HG02885 (cell line): ENCODE results near the gene GABRB1.
A peak's percentile ranks its signal among the peaks of the same experiment; 100 is the strongest.

Source experiments
- ATAC-seq: cut with Tn5 transposase; IDR thresholded peaks from one replicate; pipeline ENCODE4 v1.9.1; 2021; ENCODE audit warnings: mild to moderate bottlenecking; ENCODE audit not compliant: unreplicated experiment, poor library complexity

Gene GABRB1

DNA sequence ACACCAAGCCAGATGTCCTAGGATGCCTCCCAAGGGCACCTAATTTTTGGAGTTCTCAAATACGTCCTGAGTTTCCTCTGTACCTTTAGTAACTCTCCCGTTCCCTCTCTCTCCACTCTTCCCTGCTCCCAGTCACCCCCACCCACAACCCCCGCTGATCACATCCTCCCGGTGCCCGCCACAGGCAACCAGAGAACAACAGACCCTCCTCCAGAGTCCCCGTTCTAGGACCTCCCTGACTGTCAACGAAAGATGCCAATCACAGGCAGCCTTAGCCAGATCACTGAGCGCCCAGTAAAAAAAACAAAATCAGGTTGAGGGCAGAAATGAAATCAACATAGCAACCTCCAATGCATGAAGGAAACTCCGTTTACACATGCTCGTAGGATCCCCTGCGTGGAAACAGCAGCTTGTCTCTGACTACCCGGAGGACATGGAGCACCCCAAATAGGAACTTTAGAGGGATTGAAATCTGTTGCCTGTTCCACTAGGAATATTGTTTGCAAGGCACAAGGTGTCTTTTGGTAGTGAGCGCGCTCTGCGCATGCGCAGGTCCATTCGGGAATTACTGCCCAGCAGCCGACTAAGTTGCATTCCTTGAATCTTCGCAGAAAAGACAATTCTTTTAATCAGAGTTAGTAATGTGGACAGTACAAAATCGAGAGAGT lies at the start of gene GABRB1:
Gene GABRB1, plus strand, starts transcription at position 557 of the 668 bp plus-strand sequence.
- peak; percentile 4 for ATAC-seq

DNA sequence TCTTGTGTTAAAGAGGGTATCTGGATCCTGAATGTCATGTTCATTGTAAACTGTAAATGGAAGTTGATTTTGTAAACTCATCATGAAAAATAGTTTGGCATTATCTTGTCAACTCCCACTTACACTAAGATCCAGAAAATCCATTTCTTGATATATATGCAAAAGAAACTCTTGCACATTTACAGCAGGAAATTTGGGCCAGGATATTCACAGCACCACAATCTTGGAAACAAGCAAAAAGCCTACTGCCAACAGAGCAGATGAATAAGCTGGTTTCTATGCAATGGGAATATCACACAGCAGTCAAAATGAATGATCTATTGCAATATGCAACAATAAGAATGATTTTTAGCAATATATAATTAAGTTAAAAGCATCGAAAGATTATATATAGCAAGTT lies 46.6 kb upstream of the GABRB1 start:
- ATAC-seq = no peak

DNA sequence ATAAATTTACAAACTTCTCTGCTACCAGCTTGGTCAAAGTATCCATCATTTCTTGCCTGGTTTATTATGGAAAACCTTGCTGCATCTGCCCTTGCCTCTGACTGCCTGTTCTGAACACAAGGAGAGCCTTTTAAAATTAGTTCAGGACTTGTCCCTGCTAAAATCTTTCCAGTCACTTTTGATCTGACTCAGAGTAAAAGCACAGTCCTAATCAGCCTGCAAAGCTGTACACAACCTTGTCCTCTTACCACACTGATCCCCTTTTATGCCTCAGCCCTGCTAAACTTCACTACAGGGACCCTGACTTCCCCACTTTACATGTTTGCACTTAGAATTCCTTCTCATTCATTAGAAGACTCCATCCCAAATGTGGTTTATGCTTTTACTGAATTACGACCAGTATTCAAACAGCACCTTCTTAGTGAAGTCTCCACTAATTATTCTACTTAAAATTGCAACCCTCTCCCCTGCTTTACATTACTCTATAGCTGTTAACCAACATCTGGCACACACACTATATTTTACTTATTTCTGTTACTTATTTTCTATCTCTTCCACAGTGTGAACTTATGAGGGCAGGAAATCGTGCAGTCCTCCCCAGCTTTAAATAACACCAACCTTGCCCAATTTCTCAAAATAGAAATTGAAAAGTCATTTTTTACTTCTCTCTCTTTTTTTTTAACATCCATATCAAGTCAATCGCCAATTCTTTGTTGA lies 44.3 kb upstream of the GABRB1 start:
- ATAC-seq = no peak

DNA sequence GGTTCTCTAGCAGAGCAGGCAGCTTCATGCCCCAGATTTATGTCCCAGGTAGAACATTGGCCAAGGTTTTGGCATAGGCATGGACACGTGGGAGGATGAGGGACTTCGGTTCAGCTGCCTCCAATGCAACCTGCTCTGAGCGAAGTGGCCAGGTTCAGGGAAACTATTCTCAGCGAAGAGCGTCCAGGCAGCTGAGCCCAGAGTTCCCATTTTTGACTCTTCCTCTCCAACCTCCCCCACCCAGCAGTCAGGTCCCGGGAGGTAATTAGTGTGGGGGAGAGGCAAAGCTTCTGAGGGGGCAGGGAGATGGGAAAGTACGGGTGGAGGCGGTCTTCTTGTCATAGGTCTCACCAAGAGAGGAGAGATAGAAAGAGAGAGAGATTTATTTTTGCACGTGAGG lies 39.0 kb upstream of the GABRB1 start:
- ATAC-seq = no peak

DNA sequence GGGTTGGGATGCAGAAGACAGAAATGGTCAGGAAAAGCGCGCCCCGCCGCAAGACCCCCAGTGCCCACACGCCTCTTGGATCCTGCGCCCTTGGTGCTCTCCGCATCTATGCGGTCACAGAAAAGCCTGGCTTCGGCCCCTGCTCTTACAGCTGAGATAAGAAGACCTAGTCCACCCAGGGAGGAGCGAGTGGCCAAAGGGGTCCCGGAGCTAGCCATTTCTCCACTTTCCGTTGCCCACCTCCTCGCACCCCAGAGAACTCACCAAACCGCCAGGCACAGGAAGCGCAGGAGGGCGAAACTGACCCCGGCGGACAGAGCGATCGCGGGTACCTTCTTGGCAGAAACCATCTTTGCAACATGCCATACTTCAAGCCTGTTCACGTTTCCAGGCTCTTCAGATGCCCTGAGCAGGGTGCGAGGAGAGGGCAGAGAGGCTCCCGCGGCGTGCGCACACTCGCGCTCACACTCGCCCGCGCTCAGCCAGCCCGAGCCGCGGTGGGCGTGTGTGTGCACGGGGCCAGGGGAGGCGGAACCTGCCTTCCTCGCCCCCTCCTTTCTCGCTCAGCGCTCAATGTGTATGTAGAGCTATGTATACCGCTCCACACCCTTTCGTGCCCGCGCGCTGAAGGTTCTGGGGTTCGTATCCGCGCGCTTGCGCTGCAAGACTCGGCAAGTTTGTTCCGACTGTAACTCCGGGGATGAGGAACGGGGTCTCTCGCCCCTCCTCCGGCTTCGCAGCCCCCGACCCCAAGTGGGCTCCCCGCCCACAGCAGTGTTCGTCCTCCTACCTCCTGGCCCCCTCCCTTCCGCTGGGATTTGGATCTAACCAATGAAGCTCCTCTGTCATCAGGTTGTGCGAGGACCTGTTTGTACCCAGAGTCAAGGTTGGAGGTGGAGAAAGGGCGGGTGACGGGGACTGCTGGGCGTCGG lies 38.0 kb upstream of the GABRB1 start, which contains the start of gene GABRA4:
Gene GABRA4, minus strand, starts transcription at position 507 of the 932 bp plus-strand sequence. Its CDS starts 157 bp downstream, at position 350.
- peak; percentile 36 for ATAC-seq

DNA sequence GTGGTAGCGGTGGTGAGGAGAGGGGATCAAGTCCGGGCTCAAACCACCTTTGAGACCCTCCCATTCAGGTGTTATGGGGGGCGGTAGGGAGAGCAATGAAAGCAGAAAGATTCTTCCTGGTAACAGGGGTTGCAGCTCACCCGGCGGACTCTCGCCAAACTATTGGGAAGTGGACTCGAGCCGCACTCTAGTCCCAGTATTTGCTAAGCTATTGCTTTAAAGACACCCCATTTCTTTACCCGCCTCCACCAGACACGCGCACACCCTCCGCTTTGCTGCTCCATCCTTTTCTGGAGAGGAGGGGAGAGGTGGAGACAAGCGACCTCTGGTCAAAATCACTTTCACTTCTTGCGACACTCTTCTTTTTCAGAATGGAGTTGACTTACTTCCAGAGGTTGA lies 37.4 kb upstream of the GABRB1 start:
- peak; percentile 36 for ATAC-seq

DNA sequence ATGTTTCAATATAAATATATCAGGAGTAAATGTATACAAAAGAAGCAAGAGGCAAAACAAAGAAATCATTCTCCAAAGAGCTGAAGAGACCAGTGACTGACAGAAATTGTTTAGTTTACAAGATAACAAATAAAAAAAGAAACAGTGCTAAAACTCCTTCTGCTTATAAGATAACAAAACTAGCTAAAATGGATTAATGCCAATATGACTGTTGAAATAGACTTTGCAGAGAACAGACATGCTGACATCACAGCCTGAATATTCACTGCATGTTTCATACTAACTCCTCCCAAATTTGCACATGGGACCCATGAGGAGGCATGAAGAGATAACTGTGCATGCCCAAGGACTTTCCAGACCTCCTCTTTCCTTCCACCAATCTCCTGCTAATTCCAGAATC lies 31.8 kb upstream of the GABRB1 start:
- ATAC-seq = no peak

DNA sequence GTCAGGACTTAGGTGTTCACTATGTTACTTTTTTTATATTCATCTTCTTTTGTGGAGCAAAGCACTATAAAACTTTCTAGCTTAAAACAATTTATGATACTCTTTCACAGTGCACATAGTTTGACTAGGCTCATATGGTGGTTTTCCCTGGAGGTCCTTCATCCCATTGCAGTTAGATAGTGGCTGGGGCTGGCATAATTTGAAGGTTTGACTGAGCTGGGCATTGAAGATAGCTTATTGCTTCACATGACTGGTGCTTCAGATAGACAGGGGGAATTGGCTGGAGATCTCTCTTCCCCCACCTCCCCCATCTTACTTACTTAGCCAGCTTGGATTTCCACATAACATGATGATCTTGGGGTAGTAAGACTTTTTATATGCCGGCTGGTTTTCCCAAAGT lies 31.0 kb upstream of the GABRB1 start:
- no peak for ATAC-seq

DNA sequence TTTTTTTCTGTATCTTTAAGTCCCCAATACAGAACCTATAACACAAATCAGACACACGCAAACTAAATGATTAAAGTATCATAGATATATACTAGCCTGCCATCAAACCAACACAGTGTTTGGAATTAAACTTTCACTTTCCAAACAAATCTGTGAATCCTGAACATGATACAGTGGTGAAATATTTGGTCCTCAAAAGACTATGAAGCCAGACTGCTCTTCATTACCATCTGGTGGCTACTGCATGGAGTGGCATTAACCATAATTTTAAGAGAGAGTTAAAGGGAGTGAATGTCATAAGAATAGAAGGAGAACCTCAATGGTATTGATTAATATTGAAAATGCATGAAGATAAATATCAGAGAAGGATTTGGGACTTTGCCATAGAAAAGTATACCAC lies 28.8 kb upstream of the GABRB1 start:
- no peak for ATAC-seq

DNA sequence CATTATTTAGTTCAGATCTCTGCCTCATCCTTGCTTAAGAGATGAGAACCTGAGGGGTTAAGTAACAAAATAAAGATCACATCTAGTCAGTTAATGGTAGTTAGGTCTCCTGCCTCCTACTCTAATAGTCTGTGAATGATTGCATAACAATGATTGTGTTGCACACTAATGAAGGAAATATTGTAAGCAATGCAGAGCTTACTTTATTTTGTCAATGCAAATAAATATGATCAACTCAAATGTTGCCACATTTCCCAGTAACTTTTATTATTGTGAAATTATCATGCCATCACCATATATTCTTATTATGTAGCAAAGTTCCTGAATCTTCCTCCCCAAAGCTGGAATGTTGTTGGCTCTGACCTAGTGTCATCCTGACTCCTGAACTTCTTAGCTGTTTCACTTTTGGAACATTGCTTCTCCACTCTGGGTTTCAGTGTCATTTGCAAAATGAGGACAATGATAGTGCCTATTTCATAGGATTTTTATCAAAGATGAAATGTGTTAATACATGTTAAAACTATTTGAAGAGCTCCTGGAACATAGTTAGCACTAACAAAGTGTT lies 20.9 kb upstream of the GABRB1 start:
- ATAC-seq = no peak

DNA sequence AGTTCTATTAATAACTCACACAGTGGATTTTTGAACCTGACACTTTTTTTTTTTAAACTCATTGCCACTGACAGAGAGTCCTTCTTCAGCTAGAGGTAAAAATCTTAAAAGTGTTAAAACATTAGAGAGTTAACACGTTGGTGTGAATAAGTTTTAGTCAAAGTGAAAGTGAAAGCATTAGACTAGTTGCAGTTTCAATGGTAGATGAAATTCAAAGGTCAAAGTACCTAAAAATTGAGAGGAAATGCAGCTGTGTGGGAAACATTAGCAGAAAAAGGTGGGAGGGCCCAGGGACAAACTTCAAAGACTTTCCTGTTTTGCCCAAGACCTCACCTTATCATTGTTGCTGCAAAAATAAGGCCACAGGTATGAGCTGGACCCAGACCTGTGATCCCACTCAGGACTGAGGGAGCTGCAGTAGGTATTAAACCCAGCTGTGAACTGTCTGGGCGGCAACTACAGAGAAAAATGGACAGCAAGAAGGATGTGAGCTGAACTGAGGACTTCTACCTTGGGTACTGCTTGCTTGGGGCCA lies 20.4 kb upstream of the GABRB1 start:
- peak; percentile 96 for ATAC-seq

DNA sequence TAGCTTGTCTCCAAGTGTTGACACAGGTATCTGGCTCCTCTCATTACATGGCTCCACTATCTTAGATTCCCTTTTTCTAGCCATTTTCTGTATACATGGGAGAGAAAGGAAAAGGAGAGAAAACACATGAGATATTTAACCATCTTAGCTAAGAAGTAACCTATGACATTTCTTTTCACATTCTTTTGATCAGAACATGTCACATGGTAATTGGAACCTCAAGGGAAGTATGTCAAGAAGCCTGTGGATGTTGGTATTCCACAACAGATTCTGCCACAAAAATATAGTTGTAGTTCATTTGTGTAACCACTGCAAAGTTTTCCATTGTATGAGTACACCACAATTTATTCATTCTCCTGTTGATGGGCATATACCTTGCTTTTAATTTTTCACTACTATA lies 18.7 kb upstream of the GABRB1 start:
- no peak for ATAC-seq

DNA sequence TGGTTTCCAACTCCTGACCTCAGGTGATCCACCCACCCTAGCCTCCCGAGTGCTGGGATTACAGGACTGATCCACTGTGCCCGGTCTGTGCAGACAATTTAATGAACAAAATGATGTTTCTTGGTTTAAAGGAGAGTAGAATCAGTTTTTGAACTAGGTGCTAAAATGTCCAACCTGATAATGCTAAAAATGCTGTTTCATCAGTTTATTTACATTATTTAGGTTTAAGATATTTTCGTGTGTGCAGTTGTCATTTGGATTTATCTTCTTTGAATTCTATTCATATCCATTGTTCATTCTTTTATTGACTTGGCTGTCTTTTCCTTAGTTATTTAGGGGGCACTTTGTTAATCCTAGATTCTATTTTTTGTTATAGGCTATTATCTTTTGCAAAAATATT lies 18.0 kb upstream of the GABRB1 start:
- ATAC-seq = no peak

DNA sequence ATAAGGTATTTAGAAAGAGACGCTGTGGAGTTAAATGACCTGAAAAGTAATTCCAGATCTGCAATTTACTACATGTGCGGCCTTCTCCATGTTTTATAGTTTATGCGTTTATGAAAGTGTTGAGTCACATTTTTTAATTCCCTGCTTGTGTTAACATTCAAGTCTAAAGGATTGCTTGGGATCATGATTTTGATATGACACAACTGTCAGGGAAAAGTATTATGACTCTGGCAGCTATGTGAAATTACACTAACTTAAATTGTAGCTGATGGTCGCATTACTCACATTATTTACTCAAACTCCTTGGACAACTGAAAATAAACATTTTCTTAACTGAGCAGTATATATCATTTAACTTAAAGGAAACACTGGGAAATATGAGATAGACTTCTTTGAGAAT lies 14.3 kb upstream of the GABRB1 start:
- no peak for ATAC-seq

DNA sequence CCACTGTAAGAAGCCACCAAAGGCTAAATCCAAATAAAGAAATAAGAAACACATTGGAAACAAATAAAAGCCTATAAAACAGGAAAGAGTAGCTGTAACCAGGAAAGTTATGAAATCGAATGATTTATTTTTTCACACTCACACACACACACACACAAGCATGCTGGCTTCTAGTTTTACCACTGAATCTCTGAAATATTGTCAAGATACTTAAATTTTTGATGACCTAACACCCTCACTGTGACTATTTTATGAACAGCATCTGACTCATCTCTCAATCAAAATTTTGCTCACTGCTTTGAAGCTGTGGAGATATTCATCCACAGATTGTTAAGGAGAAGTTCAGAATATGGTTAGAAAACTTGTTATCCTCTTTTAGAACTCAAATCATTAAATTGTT lies 13.9 kb upstream of the GABRB1 start:
- ATAC-seq = no peak

DNA sequence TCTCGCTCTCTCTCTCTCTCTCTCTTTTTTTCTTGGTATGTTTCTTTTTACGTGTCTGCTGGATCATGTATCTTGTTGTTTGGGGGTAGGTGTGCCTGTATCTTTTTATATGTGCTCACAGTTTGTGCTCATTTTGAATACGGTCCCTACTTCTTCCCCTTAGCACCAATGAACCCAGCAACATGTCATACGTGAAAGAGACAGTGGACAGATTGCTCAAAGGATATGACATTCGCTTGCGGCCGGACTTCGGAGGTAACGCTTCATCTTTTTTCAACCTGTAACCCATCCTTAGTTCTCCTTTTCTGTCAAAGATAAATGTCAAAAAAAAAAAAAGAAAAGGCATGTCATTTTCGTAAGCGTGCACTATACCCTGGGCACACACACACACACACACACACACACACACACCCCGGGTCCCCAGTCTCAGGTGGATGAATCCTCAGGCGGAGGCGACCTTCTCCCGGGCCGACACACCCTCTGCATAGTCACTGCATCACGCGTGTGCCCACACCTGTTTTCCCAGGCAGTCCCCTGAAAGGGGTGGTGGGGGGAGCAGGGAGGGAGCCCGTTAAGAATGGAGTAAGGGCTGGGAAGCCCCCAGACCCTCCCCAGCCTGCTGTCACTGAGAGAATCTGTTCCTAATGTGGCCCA lies 511 bp downstream of the GABRB1 start:
- peak; percentile 34 for ATAC-seq

DNA sequence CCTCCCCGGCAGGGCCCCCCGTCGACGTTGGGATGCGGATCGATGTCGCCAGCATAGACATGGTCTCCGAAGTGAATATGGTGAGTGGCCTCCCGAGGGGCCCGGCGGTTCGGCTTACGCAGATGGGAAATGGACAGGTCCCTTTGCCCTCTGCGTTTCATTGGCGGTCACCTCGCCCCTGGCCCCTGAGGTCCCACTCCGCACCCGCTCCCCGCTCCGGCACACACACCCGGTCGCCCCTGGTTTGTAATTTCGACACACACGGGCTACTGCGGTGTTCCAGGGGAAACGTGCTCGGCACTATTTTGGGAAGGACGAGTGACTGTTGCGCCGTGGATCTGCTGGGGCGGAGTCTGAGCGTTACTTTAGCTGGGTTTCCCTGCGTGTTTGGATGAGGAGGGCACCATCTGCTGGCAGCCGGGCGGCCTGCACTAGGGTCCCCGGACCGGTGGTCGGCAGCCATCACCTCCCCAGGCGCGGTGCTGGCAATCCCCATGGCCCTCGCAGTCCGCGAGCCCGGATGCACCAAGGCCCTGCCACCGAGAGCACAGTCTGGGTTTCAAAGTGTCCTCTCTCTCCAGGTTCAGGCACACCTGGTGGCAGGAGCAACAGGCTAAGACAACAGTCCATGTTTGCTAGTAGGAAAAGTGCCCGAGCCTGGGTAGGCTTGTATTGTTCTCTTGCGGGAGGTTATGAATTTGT lies 1.2 kb downstream of the GABRB1 start:
- ATAC-seq = peak; percentile 94

DNA sequence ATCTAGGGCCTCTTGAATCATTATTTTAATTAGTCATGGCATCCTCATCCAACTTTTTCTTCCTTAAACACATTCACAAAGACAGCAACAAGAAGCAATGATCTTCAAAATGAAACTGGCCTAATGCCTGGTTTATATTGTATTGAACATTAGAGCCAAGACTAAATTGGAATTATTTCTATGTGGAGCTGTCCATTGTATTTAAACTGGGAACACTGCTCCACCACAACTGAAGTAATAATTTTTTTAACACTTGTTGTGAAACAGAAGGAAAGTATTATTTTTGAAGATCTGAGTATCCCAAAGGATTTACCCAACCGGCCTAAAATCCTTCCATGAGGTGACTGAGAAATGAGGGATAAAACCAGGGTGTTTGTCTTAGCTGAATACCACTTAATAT lies 6.9 kb downstream of the GABRB1 start:
- no peak for ATAC-seq

DNA sequence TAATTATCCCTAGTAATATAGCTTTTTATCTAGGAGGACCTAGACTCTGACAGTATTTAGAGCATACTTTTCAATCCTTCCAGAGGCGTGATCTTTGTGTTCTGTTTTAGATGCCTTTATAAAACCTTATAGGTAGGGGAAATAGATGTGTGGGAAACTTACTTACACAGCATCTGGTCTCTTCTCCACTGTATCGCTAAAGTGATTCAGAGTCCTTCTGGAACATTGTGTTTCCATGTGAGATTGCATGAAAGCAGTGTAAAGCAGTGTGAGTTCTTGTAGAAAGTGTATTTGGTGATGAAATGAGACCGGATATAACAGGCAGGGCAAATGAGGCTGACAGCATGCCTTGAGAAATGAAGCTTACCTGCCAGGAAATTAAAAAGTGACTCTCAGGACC lies 9.5 kb downstream of the GABRB1 start:
- ATAC-seq = no peak
